ENCODE measurements around the gene MPPED2. TPM values are rescaled to one million over a fixed set of nuclear protein-coding genes. Genes with fewer than 3 reads are reported as not detected.

Gene MPPED2
- total and polyA plus RNA-seq, 10 of the 15 experiments (the other 5 are each of a cell fraction or from before 2014, with no cell fraction given), result not detected

GRCh38 chr11:30617762-30618161 is 31.6 kb upstream of the MPPED2 start:
- ChIA-PET SMC1A (ENCODE audit: uncharacterized antibody, unreplicated experiment) (no interaction called here), CTCF (interaction anchor here (1.4 kb wide), 1 partner anchor 13 kb away, joined by 3 read pairs; no protein-coding TSS in a partner anchor), POLR2A (no interaction called here), RAD21 (ENCODE audit: unreplicated experiment) (interaction anchor here (0.5 kb wide), 1 partner anchor 10 kb away, joined by 4 read pairs; no protein-coding TSS in a partner anchor)
- BruUV-seq (replicated peaks), result no TSS peak
- FAIRE-seq, result no peak
- in situ Hi-C loops (cut with MboI) (no loop called here), intact Hi-C loops (cut with micrococcal nuclease; ENCODE audit: unreplicated experiment) (no loop called here)
- Histone ChIP-seq H3K4me3 (no peak overlapping the region), H3K36me3 (ENCODE audit: control insufficient read depth in 2 of 2, insufficient read depth in 2 of 2, low read length in 1 of 2) (no peaks in the 10 kb centered on the region), H2AFZ (ENCODE audit: control insufficient read depth, low read depth, low read length) (no peak overlapping the region), H3K27me3 (replicated peaks in 1 of 2; ENCODE audit: control insufficient read depth in 2 of 2, insufficient read depth in 2 of 2, low read length in 1 of 2) (no peaks in the 10 kb centered on the region), H3K4me1 (ENCODE audit: control insufficient read depth, insufficient read depth, low read length) (no peaks in the 10 kb centered on the region), H3K27ac (ENCODE audit: control insufficient read depth, insufficient read depth) (no peak overlapping the region), H4K20me1 (ENCODE audit: control insufficient read depth, insufficient read depth) (no peaks in the 10 kb centered on the region), H3K9ac (ENCODE audit: control insufficient read depth, insufficient read depth, low read length) (no peak overlapping the region), H3K79me2 (ENCODE audit: control insufficient read depth, insufficient read depth, low read length) (no peaks in the 10 kb centered on the region), H3K4me2 (ENCODE audit: control insufficient read depth, insufficient read depth) (no peak overlapping the region), H3K9me3 (replicated peaks; ENCODE audit: control insufficient read depth, insufficient read depth, low read length) (no peaks in the 10 kb centered on the region)
- ATAC-seq, result no peak
- TF ChIP-seq HDAC6 (IDR thresholded peaks at IDR 0.05; ENCODE audit: unreplicated experiment), result no peak
- TF ChIP-seq BRCA1 (IDR thresholded peaks at IDR 0.05; ENCODE audit: low read depth, low read length), result no peak
- no peak for TF ChIP-seq IRF3 (IDR thresholded peaks at IDR 0.05)
- TF ChIP-seq SREBF1 (IDR thresholded peaks at IDR 0.05; ENCODE audit: low read length), result no peak
- no peak for TF ChIP-seq ELK1 (IDR thresholded peaks at IDR 0.05; ENCODE audit: low read depth, low read length)
- no peak for TF ChIP-seq RCOR1 (conservative IDR thresholded peaks at IDR 0.05; ENCODE audit: low read depth, low read length)
- no peak for TF ChIP-seq IRF5 (IDR thresholded peaks at IDR 0.05; ENCODE audit: borderline replicate concordance)
- no peak for DNase-seq (ENCODE audit: low read depth, low spot score)

Data from GM12878 (cell line).